GM21619 (cell line): Measurements from ENCODE around the gene PCNX1.
"Not testable (repeated sequence)": the region's sequence is repeated elsewhere in the genome, so short reads cannot be mapped to it uniquely, and the experiment has no call there.

Source experiments
- ATAC-seq: cut with Tn5 transposase; IDR thresholded peaks from one replicate; pipeline ENCODE4 v1.9.1; 2021; ENCODE audit not compliant: unreplicated experiment

PCNX1 gene

GRCh38 chr14:71117839-71118743 lies 210.8 kb downstream of the PCNX1 start:
- no peak for ATAC-seq

GRCh38 chr14:71119075-71119474 lies 211.8 kb downstream of the PCNX1 start:
- ATAC-seq = no peak

GRCh38 chr14:71119832-71120231 lies 212.6 kb downstream of the PCNX1 start:
- ATAC-seq = no peak

GRCh38 chr14:71121001-71121400 lies 213.7 kb downstream of the PCNX1 start:
- ATAC-seq = no peak

GRCh38 chr14:71121711-71122110 lies 214.5 kb downstream of the PCNX1 start:
- no peak for ATAC-seq

GRCh38 chr14:71122866-71123565 lies 215.8 kb downstream of the PCNX1 start:
- ATAC-seq = no peak

- ATAC-seq = no peak
Measured at GRCh38 chr14:71123579-71124135, 216.4 kb downstream of the PCNX1 start.

- ATAC-seq = not testable (repeated sequence)
Measured at GRCh38 chr14:71129716-71130490, 222.6 kb downstream of the PCNX1 start.

- ATAC-seq = no peak
Measured at GRCh38 chr14:71130491-71131179, 223.4 kb downstream of the PCNX1 start.

GRCh38 chr14:71133296-71133695 lies 226.0 kb downstream of the PCNX1 start:
- ATAC-seq = no peak

- no peak for ATAC-seq
Measured at GRCh38 chr14:71135496-71135895, 228.2 kb downstream of the PCNX1 start.

GRCh38 chr14:71135911-71136310 lies 228.7 kb downstream of the PCNX1 start:
- ATAC-seq = no peak

GRCh38 chr14:71136386-71137060 lies 229.3 kb downstream of the PCNX1 start:
- ATAC-seq = no peak

- ATAC-seq = no peak
Measured at GRCh38 chr14:71137536-71138447, 230.5 kb downstream of the PCNX1 start.

- ATAC-seq = no peak
Measured at GRCh38 chr14:71138448-71139293, 231.4 kb downstream of the PCNX1 start.

- no peak for ATAC-seq
Measured at GRCh38 chr14:71139294-71139946, 232.2 kb downstream of the PCNX1 start.

GRCh38 chr14:71140157-71140556 lies 232.9 kb downstream of the PCNX1 start:
- ATAC-seq = no peak
